H1 (cell line): ENCODE measurements around the gene DTWD1. TPM values are rescaled to one million over a fixed set of nuclear protein-coding genes. Genes with fewer than 3 reads are reported as not detected.

Experiments
- CTCF ChIA-PET: fragments of 300-600 bp; sonication (Branson Sonifier 250); formaldehyde crosslinking; loops from one replicate; lab custom pipeline; 2021; ENCODE audit not compliant: partially characterized antibody; lab: Charles Lee
- POLR2A ChIA-PET: fragments of 300-600 bp; sonication (Branson Sonifier 250); formaldehyde crosslinking; loops from one replicate; lab custom pipeline; 2021; ENCODE audit warnings: inconsistent platforms; ENCODE audit not compliant: partially characterized antibody; lab: Charles Lee
- DNase-seq, 2 experiments: peaks; one replicate each; pipeline versions ENCODE4 v3.0.0 to v3.0.0-alpha.2; 2010 to 2022; ENCODE audit warnings: low spot score in 2 of 2, low read depth in 1 of 2, mixed read lengths in 1 of 2
- FAIRE-seq: peaks from 2 replicates; lab custom pipeline; 2011; peaks lifted over from hg19 to GRCh38; lab: Jason Lieb, UNC
- H2AFZ ChIP-seq: 2 replicates; pipeline ENCODE4 v1.8.1; 2012; ENCODE audit warnings: low read length, inconsistent platforms
- H2AK5ac ChIP-seq: 2 replicates; pipeline ENCODE4 v1.6.1; 2013; ENCODE audit warnings: low read depth, low read length
- H2BK120ac ChIP-seq: replicated peaks from 2 replicates; pipeline ENCODE3; 2013; ENCODE audit warnings: low read depth, low read length, inconsistent platforms
- H2BK12ac ChIP-seq: 2 replicates; pipeline ENCODE4 v1.6.1; 2013; ENCODE audit warnings: low read depth, low read length
- H2BK15ac ChIP-seq: 2 replicates; pipeline ENCODE4 v1.6.1; 2013; ENCODE audit warnings: low read length
- H2BK20ac ChIP-seq: 2 replicates; pipeline ENCODE4 v1.6.1; 2013; ENCODE audit warnings: low read length
- H2BK5ac ChIP-seq: 2 replicates; pipeline ENCODE4 v1.6.1; 2013; ENCODE audit warnings: low read depth, low read length
- H3K14ac ChIP-seq: 2 replicates; pipeline ENCODE4 v1.6.1; 2013; ENCODE audit warnings: inconsistent platforms; ENCODE audit not compliant: insufficient read length
- H3K18ac ChIP-seq: 2 replicates; pipeline ENCODE4 v1.6.1; 2013; ENCODE audit warnings: low read length; ENCODE audit errors: extremely low read depth
- H3K23ac ChIP-seq: 2 replicates; pipeline ENCODE4 v1.6.1; 2013; ENCODE audit warnings: inconsistent platforms; ENCODE audit not compliant: insufficient read length
- H3K23me2 ChIP-seq: 2 replicates; pipeline ENCODE4 v1.6.1; 2013; ENCODE audit warnings: low read depth, low read length
- H3K27ac ChIP-seq: 2 replicates; pipeline ENCODE4 v1.6.1; 2011; ENCODE audit warnings: low read depth, low read length, inconsistent platforms
- H3K27me3 ChIP-seq, 4 experiments: replicated peaks in 1 of 4; 1 replicate in 1 of 4; 2 replicates in 3 of 4; pipeline versions ENCODE4 v1.6.1 to v1.8.1; 2011 to 2013; ENCODE audit warnings: low read length in 3 of 4, mild to moderate bottlenecking in 3 of 4, inconsistent platforms in 2 of 4, mixed read lengths in 2 of 4, moderate library complexity in 1 of 4; ENCODE audit not compliant: control insufficient read depth in 3 of 4, insufficient read depth in 3 of 4; ENCODE audit errors: extremely low read depth in 1 of 4
- H3K36me3 ChIP-seq, 4 experiments: 2 replicates each; pipeline versions ENCODE4 v1.6.1 to v1.8.1; 2011 to 2013; ENCODE audit warnings: mild to moderate bottlenecking in 4 of 4, low read length in 3 of 4, moderate library complexity in 2 of 4, control low read depth in 1 of 4, inconsistent platforms in 1 of 4; ENCODE audit not compliant: insufficient read depth in 4 of 4, control insufficient read depth in 2 of 4
- H3K4ac ChIP-seq: replicated peaks from 2 replicates; pipeline ENCODE3; 2013; ENCODE audit warnings: low read length, low read depth, mixed read lengths, inconsistent platforms; ENCODE audit not compliant: insufficient read length
- H3K4me1 ChIP-seq, 4 experiments: replicated peaks in 1 of 4; 1 replicate in 1 of 4; 2 replicates in 3 of 4; pipeline versions ENCODE4 v1.6.1 to v1.8.1; 2011 to 2013; ENCODE audit warnings: low read length in 3 of 4, inconsistent platforms in 2 of 4, mixed read lengths in 1 of 4; ENCODE audit not compliant: insufficient read depth in 4 of 4, control insufficient read depth in 3 of 4
- H3K4me2 ChIP-seq, 2 experiments: 2 replicates each; pipeline versions ENCODE4 v1.6.1 to v1.8.1; 2011 to 2013; ENCODE audit warnings: low read depth in 2 of 2, low read length in 2 of 2, control low read depth in 1 of 2, inconsistent platforms in 1 of 2, mild to moderate bottlenecking in 1 of 2; ENCODE audit not compliant: insufficient read depth in 1 of 2
- H3K4me3 ChIP-seq, 4 experiments: fragments of 200-600, 300-600 bp in 1 of 4; sonication (generic), shearing (Covaris generic), sonication (Bioruptor Twin) in 1 of 4; 2 replicates each; pipeline versions ENCODE4 v1.5.1 to v1.8.1; 2011 to 2016; ENCODE audit warnings: low read length in 4 of 4, low read depth in 3 of 4, control low read depth in 2 of 4, inconsistent platforms in 2 of 4, mild to moderate bottlenecking in 2 of 4, mixed read lengths in 1 of 4, moderate library complexity in 1 of 4; ENCODE audit not compliant: insufficient read depth in 2 of 4; ENCODE audit errors: extremely low read depth in 1 of 4
- H3K56ac ChIP-seq: replicated peaks from 2 replicates; pipeline ENCODE3; 2013; ENCODE audit warnings: low read depth, mild to moderate bottlenecking, mixed read lengths, low read length, inconsistent platforms; ENCODE audit not compliant: insufficient read length
- H3K79me1 ChIP-seq: 2 replicates; pipeline ENCODE4 v1.6.1; 2013; ENCODE audit warnings: low read depth, low read length, control low read depth
- H3K79me2 ChIP-seq, 2 experiments: 2 replicates each; pipeline versions ENCODE4 v1.6.1 to v1.8.1; 2012 to 2013; ENCODE audit warnings: low read length in 2 of 2, mild to moderate bottlenecking in 2 of 2, inconsistent platforms in 1 of 2; ENCODE audit not compliant: insufficient read depth in 2 of 2, control insufficient read depth in 1 of 2
- H3K9ac ChIP-seq, 4 experiments: replicated peaks in 1 of 4; 1 replicate in 1 of 4; 2 replicates in 3 of 4; pipeline versions ENCODE4 v1.6.1 to v1.8.1; 2011 to 2013; ENCODE audit warnings: low read depth in 3 of 4, low read length in 3 of 4, control low read depth in 2 of 4, mild to moderate bottlenecking in 2 of 4, moderate library complexity in 2 of 4, inconsistent platforms in 1 of 4; ENCODE audit errors: extremely low read depth in 1 of 4
- H3K9me3 ChIP-seq, 2 experiments: 2 replicates each; pipeline versions ENCODE4 v1.6.1 to v1.8.1; 2012 to 2013; ENCODE audit warnings: mild to moderate bottlenecking in 2 of 2, moderate library complexity in 2 of 2, control low read depth in 1 of 2, inconsistent platforms in 1 of 2, low read depth in 1 of 2, low read length in 1 of 2, mixed read lengths in 1 of 2; ENCODE audit not compliant: insufficient read depth in 2 of 2
- H4K20me1 ChIP-seq, 2 experiments: replicated peaks in 1 of 2; 2 replicates each; pipeline versions ENCODE3 to v1.8.1; 2011 to 2013; ENCODE audit warnings: inconsistent platforms in 2 of 2, low read length in 2 of 2, mild to moderate bottlenecking in 1 of 2; ENCODE audit not compliant: insufficient read depth in 2 of 2, control insufficient read depth in 1 of 2
- H4K5ac ChIP-seq: 2 replicates; pipeline ENCODE4 v1.6.1; 2013; ENCODE audit warnings: low read length, low read depth, mixed read lengths, inconsistent platforms; ENCODE audit not compliant: insufficient read length
- H4K8ac ChIP-seq: 2 replicates; pipeline ENCODE4 v1.8.0; 2013; ENCODE audit warnings: mild to moderate bottlenecking, moderate library complexity, low read length, inconsistent platforms; ENCODE audit not compliant: insufficient read depth; ENCODE audit errors: extremely low read depth
- H4K91ac ChIP-seq: replicated peaks from 2 replicates; pipeline ENCODE3; 2013; ENCODE audit warnings: low read length, mixed read lengths, inconsistent platforms; ENCODE audit not compliant: insufficient read length
- BCL11A ChIP-seq, 2 experiments: IDR thresholded peaks; one replicate each; pipeline ENCODE4 v1.6.1; 2011; ENCODE audit warnings: low read depth in 2 of 2, low read length in 2 of 2, mild to moderate bottlenecking in 2 of 2
- CBX5 ChIP-seq: fragments of 300-800, 300-1000 bp; sonication (generic); IDR thresholded peaks from 2 replicates; pipeline ENCODE4 v1.7.1; 2016; ENCODE audit warnings: antibody characterized with exemption, low read length, low read depth
- CHD2 ChIP-seq: IDR thresholded peaks from 2 replicates; pipeline ENCODE4 v1.6.1; 2012; ENCODE audit warnings: low read length, improper control_type of control experiment
- KDM5A ChIP-seq: fragments of 200-600 bp; IDR thresholded peaks from 2 replicates; pipeline ENCODE4 v1.7.1; 2012; ENCODE audit warnings: mild to moderate bottlenecking, low read length, inconsistent platforms, mixed read lengths
- NANOG ChIP-seq: IDR thresholded peaks from 2 replicates; pipeline ENCODE4 v1.6.1; 2011; ENCODE audit warnings: low read length, low read depth, mild to moderate bottlenecking, inconsistent platforms; ENCODE audit not compliant: insufficient read depth, poor library complexity, severe bottlenecking
- RNF2 ChIP-seq: fragments of 200-900, 300-1000 bp; sonication (generic); IDR thresholded peaks from 2 replicates; pipeline ENCODE4 v1.7.1; 2016; ENCODE audit warnings: borderline replicate concordance, low read depth, mild to moderate bottlenecking, antibody characterized with exemption, low read length; ENCODE audit not compliant: poor library complexity, severe bottlenecking; ENCODE audit errors: missing control alignments
- SIRT6 ChIP-seq: IDR thresholded peaks from one replicate; pipeline ENCODE4 v1.7.1; 2012; ENCODE audit warnings: low read length, inconsistent platforms
- SP1 ChIP-seq: IDR thresholded peaks from 2 replicates; pipeline ENCODE4 v1.6.1; 2011; ENCODE audit warnings: low read depth, low read length
- WGBS, 2 experiments: shearing (Covaris generic) in 1 of 2; methylation state at CpG; one replicate each; pipeline versions ENCODE4 v1.1.6 to v1.1.7; 2013 to 2015; ENCODE audit warnings: low lambda C conversion rate in 2 of 2, mixed read lengths in 2 of 2, inconsistent platforms in 1 of 2, low coverage in 1 of 2, missing lambda C conversion rate in 1 of 2; ENCODE audit not compliant: insufficient replicate concordance in 2 of 2, insufficient coverage in 1 of 2, insufficient read length in 1 of 2; ENCODE audit errors: extremely low coverage in 1 of 2, missing lambda C conversion rate in 1 of 2; 5-methylcytosine and 5-hydroxymethylcytosine counted together
- polyA plus RNA-seq, 7 experiments: library from polyadenylated mRNA; depleted of rRNA in 3 of 7; stranded (reverse) in 5 of 7; unstranded in 2 of 7; fragments of >200 nt in 5 of 7; fragments of 200-250 nt in 2 of 7; gene quantifications; 1 replicate in 5 of 7; 2 replicates in 1 of 7; 4 replicates in 1 of 7; pipeline versions ENCODE4 v1.2.1 to v1.2.3, GENCODE V29; 2011 to 2013; ENCODE audit warnings: missing spikeins in 2 of 7, mixed read lengths in 2 of 7
- total RNA-seq: library from RNA; stranded (reverse); fragmentation: NEBNext Ultra II Directional; extraction: Animal tissue kit (Norgen Biotek cat#: 25700); gene quantifications from 2 replicates; pipeline ENCODE4 v1.2.1, GENCODE V29; 2021
- TF ChIP-seq, protein P1 (sequence below): IDR thresholded peaks from 2 replicates; pipeline ENCODE4 v1.6.1; 2012; ENCODE audit warnings: inconsistent platforms
- TF ChIP-seq, protein P2 (sequence below): IDR thresholded peaks from 2 replicates; pipeline ENCODE4 v1.6.1; 2011; ENCODE audit warnings: low read depth, mild to moderate bottlenecking, low read length; ENCODE audit not compliant: insufficient read depth
- TF ChIP-seq, protein P3 (sequence below): IDR thresholded peaks from 2 replicates; pipeline ENCODE4 v1.6.1; 2012; ENCODE audit warnings: low read length, inconsistent platforms

The DTWD1 gene
- total and polyA plus RNA-seq, 2 of the 8 experiments (the other 6 are each of a cell fraction or from before 2014, with no cell fraction given): 10.4 to 32.4 TPM

DNA sequence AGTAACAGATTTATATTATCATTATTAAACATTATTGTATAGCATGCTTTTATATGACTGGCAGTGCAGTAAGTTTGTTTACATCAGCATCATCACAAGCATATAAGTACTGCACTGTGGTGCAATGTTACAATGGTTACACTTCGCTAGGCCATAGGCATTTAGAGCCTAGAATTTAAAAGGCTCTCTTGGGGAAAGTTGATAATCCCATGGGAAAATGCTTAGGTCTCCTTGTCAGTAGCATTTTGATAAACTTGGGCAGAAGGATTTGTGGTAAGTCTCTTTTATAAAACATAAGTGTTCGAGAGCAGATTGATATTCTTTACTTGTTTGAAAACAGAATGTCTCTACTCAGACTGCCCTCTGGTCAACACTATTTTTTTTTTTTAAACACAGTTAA, 7.5 kb downstream of the DTWD1 start:
- H3K4me2 ChIP-seq: no peak overlapping the region
- H3K9me3 ChIP-seq: no peaks in the 10 kb centered on the region
- H2AFZ ChIP-seq: no peak overlapping the region
- no peak overlapping the region for H4K5ac ChIP-seq
- H3K56ac ChIP-seq: no peak overlapping the region
- no peak overlapping the region for H4K8ac ChIP-seq
- H3K23me2 ChIP-seq: no peaks in the 10 kb centered on the region
- H2BK5ac ChIP-seq: no peak overlapping the region
- WGBS, 2 experiments: 96% methylated on average over 2 of the region's 2 CpGs; no CpG with 5 or more reads in 1 of the 2 experiments
- no peaks in the 10 kb centered on the region; the same call in 1 of the 2 replicates for H3K79me1 ChIP-seq
- ChIA-PET CTCF (interaction anchor here (1.0 to 1.6 kb wide), 3 partner anchors 12 to 248 kb away, joined by 3 to 5 read pairs (median 4); no protein-coding TSS in a partner anchor), POLR2A (no interaction called here)
- no peak overlapping the region for H3K4me3 ChIP-seq
- no peak overlapping the region for H2BK120ac ChIP-seq
- H2BK20ac ChIP-seq: no peak overlapping the region
- no peak overlapping the region for H3K14ac ChIP-seq
- no peaks in the 10 kb centered on the region for H4K20me1 ChIP-seq
- no peak overlapping the region for H4K91ac ChIP-seq
- no peak overlapping the region for H2BK15ac ChIP-seq
- no peak overlapping the region for H2AK5ac ChIP-seq
- peaks cover 2 to 45% (median 14%) of the 10 kb centered on the region in 4 experiments; a peak in 7 of 8 replicates for H3K36me3 ChIP-seq
- no peak for DNase-seq
- H3K27me3 ChIP-seq: no peaks in the 10 kb centered on the region
- no peak overlapping the region for H3K4ac ChIP-seq
- H3K18ac ChIP-seq: no peak overlapping the region
- H2BK12ac ChIP-seq: no peak overlapping the region
- H3K79me2 ChIP-seq: peaks cover 0 to 30% of the 10 kb centered on the region in 2 experiments; a peak in 2 of 4 replicates
- peaks cover 0 to 4% (median 2%) of the 10 kb centered on the region in 4 experiments; a peak in 2 of 7 replicates for H3K4me1 ChIP-seq
- H3K23ac ChIP-seq: no peak overlapping the region
- no peak overlapping the region for H3K27ac ChIP-seq
- no peak overlapping the region for H3K9ac ChIP-seq
- FAIRE-seq: no peak
- TF ChIP-seq, protein P1, sequence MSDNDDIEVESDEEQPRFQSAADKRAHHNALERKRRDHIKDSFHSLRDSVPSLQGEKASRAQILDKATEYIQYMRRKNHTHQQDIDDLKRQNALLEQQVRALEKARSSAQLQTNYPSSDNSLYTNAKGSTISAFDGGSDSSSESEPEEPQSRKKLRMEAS: no peak
- TF ChIP-seq, protein P2, sequence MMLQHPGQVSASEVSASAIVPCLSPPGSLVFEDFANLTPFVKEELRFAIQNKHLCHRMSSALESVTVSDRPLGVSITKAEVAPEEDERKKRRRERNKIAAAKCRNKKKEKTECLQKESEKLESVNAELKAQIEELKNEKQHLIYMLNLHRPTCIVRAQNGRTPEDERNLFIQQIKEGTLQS: no peak
- TF ChIP-seq NANOG: no peak
- no peak for TF ChIP-seq SP1
- TF ChIP-seq RNF2: no peak
- TF ChIP-seq CBX5: no peak
- TF ChIP-seq BCL11A (IDR thresholded peaks at IDR 0.05; ENCODE audit: low read depth in 2 of 2, low read length in 2 of 2): no peak
- no peak for TF ChIP-seq KDM5A
- no peak for TF ChIP-seq SIRT6
- TF ChIP-seq, protein P3, sequence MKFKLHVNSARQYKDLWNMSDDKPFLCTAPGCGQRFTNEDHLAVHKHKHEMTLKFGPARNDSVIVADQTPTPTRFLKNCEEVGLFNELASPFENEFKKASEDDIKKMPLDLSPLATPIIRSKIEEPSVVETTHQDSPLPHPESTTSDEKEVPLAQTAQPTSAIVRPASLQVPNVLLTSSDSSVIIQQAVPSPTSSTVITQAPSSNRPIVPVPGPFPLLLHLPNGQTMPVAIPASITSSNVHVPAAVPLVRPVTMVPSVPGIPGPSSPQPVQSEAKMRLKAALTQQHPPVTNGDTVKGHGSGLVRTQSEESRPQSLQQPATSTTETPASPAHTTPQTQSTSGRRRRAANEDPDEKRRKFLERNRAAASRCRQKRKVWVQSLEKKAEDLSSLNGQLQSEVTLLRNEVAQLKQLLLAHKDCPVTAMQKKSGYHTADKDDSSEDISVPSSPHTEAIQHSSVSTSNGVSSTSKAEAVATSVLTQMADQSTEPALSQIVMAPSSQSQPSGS: no peak
- TF ChIP-seq CHD2: no peak
